ENCODE measurements around the gene TOGARAM2.

The TOGARAM2 gene

GRCh38 chr2:29057006-29057405 is 75.9 kb downstream of the TOGARAM2 start:
- DNase-seq, result no peak

GRCh38 chr2:29059624-29060023 is 78.5 kb downstream of the TOGARAM2 start:
- DNase-seq, result no peak

- no peak for DNase-seq
Observed at GRCh38 chr2:29060441-29060840, 79.3 kb downstream of the TOGARAM2 start.

GRCh38 chr2:29061176-29061575 is 80.1 kb downstream of the TOGARAM2 start:
- DNase-seq, result no peak

- DNase-seq, result no peak
Observed at GRCh38 chr2:29061616-29062015, 80.5 kb downstream of the TOGARAM2 start.

- DNase-seq, result no peak
Observed at GRCh38 chr2:29062371-29062770, 81.3 kb downstream of the TOGARAM2 start.

- DNase-seq, result no peak
Observed at GRCh38 chr2:29063056-29063455, 82.0 kb downstream of the TOGARAM2 start.

- no peak for DNase-seq
Observed at GRCh38 chr2:29063646-29064345, 82.7 kb downstream of the TOGARAM2 start.

GRCh38 chr2:29064346-29064715 is 83.2 kb downstream of the TOGARAM2 start:
- DNase-seq, result no peak

GRCh38 chr2:29064746-29065067 is 83.6 kb downstream of the TOGARAM2 start:
- no peak for DNase-seq

- DNase-seq, result no peak
Observed at GRCh38 chr2:29065068-29065811, 84.1 kb downstream of the TOGARAM2 start.

- DNase-seq, result no peak
Observed at GRCh38 chr2:29066271-29066860, 85.3 kb downstream of the TOGARAM2 start.

- DNase-seq, result no peak
Observed at GRCh38 chr2:29066997-29067605, 86.0 kb downstream of the TOGARAM2 start.

GRCh38 chr2:29068513-29068912 is 87.4 kb downstream of the TOGARAM2 start:
- no peak for DNase-seq

GRCh38 chr2:29070526-29070925 is 89.4 kb downstream of the TOGARAM2 start:
- no peak for DNase-seq

- no peak for DNase-seq
Observed at GRCh38 chr2:29071032-29071975, 90.2 kb downstream of the TOGARAM2 start.

GRCh38 chr2:29072251-29072650 is 91.2 kb downstream of the TOGARAM2 start:
- DNase-seq, result no peak

- no peak for DNase-seq
Observed at GRCh38 chr2:29072971-29073725, 92.0 kb downstream of the TOGARAM2 start.

GRCh38 chr2:29073933-29074332 is 92.8 kb downstream of the TOGARAM2 start:
- DNase-seq, result no peak

- DNase-seq, result no peak
Observed at GRCh38 chr2:29074411-29074810, 93.3 kb downstream of the TOGARAM2 start, which contains the start of gene PCARE. TSS of gene PCARE (minus strand) at chr2:29074523. CDS start at chr2:29074261, 262 bp downstream.

GRCh38 chr2:29075894-29076705 is 95.0 kb downstream of the TOGARAM2 start:
- no peak for DNase-seq
